C4-2B (cell line): ENCODE measurements around the gene AKNAD1.

Source experiments
- H3K27ac ChIP-seq: fragments of 450-650 bp; 2 replicates; pipeline ENCODE4 v1.5.1; 2017
- CTCF ChIP-seq: fragments of 450-650 bp; conservative IDR thresholded peaks from 2 replicates; pipeline ENCODE4 v1.5.1; 2017; ENCODE audit warnings: mild to moderate bottlenecking
- ZFX ChIP-seq: fragments of 450-650 bp; IDR thresholded peaks from 2 replicates; pipeline ENCODE4 v1.6.1; 2017

AKNAD1 gene

DNA sequence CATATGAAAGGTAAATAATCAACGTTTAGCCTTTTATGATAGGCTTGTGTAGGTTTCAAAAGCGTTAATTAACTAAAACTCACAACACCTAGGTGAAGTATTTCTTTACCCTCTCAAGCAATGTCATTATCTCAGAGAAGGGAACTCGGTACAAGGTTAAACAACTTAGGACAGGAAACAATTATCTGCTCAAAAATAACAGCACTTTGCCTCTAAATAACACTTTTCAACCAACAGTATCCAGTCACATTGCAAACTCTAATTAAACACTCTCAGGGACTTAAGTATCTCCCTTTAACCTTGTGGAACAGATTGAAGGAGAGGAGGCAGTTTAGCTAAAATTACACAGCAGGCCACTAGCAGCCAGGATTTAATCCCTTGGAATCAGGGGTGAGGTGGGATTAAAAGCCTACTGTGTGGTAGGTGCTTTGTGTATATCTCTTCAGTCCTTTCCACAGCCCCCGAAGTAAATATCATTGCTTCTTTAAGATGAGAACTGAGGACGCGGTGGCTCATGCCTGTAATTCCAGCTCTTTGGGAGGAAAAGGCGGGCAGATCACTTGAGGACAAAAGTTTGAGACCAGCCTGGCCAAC is 5.2 kb upstream of the AKNAD1 start:
- no peak overlapping the region for H3K27ac ChIP-seq
- TF ChIP-seq ZFX (no peak), CTCF (no peak)

DNA sequence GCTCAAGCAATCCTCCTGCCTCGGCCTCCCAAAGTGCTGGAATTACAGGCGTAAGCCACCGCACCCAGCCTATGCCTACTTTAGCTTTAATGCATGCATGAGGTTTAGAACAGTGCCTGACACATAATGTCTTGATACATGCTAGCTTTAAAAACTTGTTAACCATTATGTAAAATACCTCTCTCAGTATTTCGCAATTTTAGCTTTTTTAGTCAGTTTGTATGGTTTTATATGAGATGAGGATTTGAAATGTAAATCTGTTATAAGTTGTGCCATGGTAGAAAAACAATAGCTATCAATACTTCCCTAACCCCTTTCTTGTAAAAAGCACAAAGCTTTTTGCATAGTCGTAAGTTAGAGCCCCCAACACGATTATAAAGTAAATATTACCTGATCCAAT is 4.7 kb upstream of the AKNAD1 start:
- TF ChIP-seq CTCF = no peak
- no peak for TF ChIP-seq ZFX

DNA sequence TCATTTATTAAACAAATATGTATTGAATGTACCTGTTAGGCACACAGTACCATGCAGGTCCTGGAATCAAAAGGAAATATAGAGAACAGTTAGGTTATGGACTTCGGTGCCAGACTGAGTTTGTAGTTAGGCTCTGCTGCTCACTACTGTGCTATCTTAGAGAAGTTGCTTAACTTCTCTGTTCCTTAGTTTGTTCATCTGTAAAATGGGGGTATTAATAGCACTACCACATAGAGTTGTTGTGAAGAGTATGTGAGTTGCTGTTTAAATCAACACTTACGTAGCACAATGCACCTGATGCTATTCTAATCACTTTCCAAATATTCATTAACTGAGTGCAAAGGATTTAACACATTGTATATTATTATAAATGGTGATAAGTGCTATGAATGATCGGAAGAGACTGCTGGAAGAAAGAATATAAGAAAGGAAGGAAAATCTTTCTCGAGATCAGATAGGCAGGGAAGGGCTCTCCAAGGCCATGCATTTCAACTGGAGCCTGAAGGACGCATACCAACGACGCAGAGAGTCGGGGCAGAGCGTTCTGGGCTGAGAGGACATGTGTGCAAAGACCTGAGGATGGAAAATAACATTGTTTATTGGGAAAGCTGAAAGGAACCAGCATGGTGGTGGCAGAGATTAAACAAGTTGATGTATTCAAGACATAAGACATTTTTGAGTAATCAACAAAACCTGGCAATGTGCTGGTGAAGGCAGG is 3.5 kb upstream of the AKNAD1 start:
- H3K27ac ChIP-seq = no peak overlapping the region
- TF ChIP-seq CTCF (no peak), ZFX (no peak)

More for the DNA sequence above, 4.7 kb upstream of the AKNAD1 start:
- no peak overlapping the region for H3K27ac ChIP-seq

DNA sequence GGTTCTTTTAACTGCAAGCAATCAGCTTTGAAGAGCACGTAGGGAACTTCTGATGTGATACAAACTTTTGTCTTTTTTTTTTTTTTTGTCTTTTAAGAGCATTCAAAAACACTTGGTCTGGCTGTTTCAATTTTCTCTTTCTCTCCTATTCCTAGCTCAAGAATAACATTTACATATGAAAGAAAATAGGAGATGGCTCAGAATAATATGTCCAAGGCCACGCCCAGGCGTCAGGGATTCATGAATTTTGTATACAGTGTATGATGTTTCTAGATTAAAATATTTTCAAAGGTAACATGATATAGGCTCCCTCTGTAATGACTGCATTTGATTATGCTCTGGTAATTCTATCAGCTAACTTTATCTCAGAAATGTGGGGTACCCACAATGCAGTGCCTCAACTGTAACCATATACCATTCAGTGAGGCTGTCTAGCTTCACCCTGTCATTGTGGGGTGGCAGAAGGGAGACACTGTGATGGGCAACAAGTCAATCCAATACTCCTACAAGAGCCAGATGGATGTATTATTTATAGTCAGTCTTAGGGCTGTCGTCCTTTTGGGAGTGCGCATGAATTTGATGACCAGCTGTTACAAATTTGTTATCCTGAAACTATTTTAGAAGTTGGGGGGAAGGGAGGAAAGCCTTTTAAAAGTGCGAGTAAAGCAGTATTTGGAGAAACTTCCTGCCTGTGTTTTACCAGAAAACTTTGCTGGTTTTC is 1.5 kb upstream of the AKNAD1 start:
- TF ChIP-seq CTCF = no peak
- TF ChIP-seq ZFX = no peak
- H3K27ac ChIP-seq = no peak overlapping the region

DNA sequence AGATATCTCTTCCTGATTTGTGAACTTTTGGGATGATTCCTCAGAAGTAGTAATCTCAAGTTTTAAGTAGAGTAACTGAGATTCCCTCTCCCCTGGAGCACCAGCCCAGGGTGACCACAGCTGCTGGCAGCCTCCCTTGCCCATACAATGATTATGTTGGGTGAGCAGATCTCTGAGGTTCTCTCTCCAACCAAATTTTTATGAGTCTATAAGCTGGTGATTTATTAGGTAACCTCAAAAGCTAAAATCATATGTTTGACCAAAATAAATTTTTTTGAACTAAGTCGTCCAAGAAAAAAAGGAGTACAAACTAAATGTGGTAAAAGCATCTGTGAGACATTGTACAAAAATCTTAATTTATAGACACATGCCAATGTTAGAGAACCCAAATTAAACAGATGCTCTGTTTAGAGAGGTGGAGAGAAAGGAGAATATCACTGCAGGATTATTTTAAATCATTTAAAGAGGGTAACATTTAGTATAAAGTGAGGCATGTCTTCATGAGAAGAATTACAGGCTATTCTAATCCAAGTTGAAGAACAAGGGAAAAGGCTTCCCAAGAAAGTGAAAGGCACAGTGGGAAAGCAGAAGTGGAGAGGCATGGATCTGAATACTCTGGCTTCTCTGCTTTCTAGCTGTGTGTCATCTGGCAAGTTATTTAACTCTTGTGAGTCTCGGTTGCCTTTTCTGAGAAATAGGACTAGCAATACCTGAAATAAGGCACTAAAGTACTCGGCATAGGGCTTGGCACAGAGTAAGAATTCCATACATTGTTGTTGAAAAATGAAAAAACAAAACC is 2.5 kb downstream of the AKNAD1 start:
- TF ChIP-seq ZFX = no peak
- no peak for TF ChIP-seq CTCF

DNA sequence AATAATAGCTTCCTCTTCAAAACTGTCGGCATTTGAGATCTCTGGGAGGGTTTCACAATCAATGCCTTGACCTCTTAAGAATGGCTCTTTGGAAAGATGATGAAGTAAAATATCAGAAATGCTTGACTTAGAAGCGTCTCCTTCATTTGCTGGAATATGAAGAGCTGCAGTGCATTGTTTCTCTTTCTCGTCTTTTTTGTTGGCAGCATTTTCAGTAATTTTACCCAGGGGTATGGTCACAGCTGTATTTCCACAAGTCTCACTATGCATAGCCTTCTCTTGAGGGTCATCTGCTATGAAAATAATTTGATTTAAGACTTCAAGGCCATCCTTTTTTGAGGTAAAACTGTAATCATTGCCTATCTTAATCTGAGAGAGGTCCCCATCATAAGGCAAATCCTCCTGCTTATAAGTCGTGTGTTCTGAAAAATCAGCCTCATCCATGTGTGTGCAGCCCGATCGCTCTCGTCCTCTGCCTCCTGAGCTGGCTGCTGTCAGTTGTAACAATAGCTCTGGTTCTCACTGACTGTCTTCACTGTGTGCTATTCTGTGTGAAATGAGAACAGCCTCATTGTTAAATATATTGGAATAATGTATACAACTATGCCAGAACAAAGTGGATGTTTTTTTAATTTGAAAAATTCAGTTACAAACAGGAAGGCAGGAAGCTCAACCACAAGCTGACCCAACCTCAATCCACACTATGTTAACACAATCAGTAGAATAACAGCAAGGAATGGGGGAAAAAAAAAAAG is 4.5 kb downstream of the AKNAD1 start:
- no peak overlapping the region for H3K27ac ChIP-seq
- TF ChIP-seq ZFX = no peak
- no peak for TF ChIP-seq CTCF

More for the DNA sequence above, 2.5 kb downstream of the AKNAD1 start:
- no peak overlapping the region for H3K27ac ChIP-seq
